ENCODE data around the gene YAF2.

DNA sequence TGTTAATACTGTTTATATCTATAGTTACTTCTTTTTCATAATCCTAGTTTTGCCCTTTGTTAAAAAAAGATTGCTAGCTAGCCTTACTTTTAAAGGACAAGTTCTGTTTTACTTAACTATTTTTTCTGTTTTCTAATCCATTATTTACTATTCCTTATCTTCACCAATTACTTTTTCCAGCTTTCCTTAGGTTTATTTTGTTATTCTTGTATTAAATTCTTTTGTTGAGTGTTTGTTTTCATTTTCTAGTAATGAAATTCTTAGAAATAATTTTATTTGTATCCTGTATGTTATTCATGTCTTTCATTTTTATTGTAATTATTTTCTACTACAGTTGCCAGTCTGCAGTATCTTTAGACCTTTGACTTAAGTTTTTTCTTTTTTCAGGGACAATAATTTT lies 47.7 kb downstream of the YAF2 start:
- no peak for TF ChIP-seq EP300 (IDR thresholded peaks at IDR 0.05)
- TF ChIP-seq, protein P1, sequence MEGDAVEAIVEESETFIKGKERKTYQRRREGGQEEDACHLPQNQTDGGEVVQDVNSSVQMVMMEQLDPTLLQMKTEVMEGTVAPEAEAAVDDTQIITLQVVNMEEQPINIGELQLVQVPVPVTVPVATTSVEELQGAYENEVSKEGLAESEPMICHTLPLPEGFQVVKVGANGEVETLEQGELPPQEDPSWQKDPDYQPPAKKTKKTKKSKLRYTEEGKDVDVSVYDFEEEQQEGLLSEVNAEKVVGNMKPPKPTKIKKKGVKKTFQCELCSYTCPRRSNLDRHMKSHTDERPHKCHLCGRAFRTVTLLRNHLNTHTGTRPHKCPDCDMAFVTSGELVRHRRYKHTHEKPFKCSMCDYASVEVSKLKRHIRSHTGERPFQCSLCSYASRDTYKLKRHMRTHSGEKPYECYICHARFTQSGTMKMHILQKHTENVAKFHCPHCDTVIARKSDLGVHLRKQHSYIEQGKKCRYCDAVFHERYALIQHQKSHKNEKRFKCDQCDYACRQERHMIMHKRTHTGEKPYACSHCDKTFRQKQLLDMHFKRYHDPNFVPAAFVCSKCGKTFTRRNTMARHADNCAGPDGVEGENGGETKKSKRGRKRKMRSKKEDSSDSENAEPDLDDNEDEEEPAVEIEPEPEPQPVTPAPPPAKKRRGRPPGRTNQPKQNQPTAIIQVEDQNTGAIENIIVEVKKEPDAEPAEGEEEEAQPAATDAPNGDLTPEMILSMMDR (IDR thresholded peaks at IDR 0.05): no peak

Data from suprapubic skin (tissue), 3 donors.